OCI-LY1 (cell line): ENCODE measurements around the gene PTPN21.

Experiments
- H2AFZ ChIP-seq: fragments of 200-600 bp; sonication (generic), shearing (Covaris generic); 2 replicates; pipeline ENCODE4 v1.6.0; 2014; ENCODE audit warnings: antibody characterized with exemption, mild to moderate bottlenecking, low read length
- H3F3A ChIP-seq: fragments of 200-600 bp; sonication (generic), shearing (Covaris generic); 2 replicates; pipeline ENCODE4 v1.6.0; 2014; ENCODE audit warnings: mild to moderate bottlenecking, antibody characterized with exemption, low read length, moderate library complexity; ENCODE audit not compliant: insufficient read depth
- H3K27ac ChIP-seq: fragments of 200-600 bp; sonication (generic); 2 replicates; pipeline ENCODE4 v1.5.1; 2014; ENCODE audit warnings: low read length, mixed run types, mild to moderate bottlenecking, low read depth; ENCODE audit not compliant: poor library complexity, severe bottlenecking
- H3K27me3 ChIP-seq: fragments of 200-600 bp; sonication (generic); 2 replicates; pipeline ENCODE4 v1.6.0; 2014; ENCODE audit warnings: antibody characterized with exemption, mild to moderate bottlenecking, low read length, moderate library complexity; ENCODE audit not compliant: insufficient read depth
- H3K36me3 ChIP-seq: fragments of 200-600 bp; sonication (generic); 2 replicates; pipeline ENCODE4 v1.6.1; 2014; ENCODE audit warnings: mild to moderate bottlenecking, antibody characterized with exemption, low read length, moderate library complexity, mixed read lengths; ENCODE audit not compliant: insufficient read depth
- H3K4me1 ChIP-seq: fragments of 200-600 bp; sonication (generic); 2 replicates; pipeline ENCODE4 v1.5.1; 2014; ENCODE audit warnings: mild to moderate bottlenecking, low read length, moderate library complexity; ENCODE audit not compliant: insufficient read depth, severe bottlenecking
- H3K4me2 ChIP-seq: fragments of 200-600 bp; sonication (generic), shearing (Covaris generic); 2 replicates; pipeline ENCODE4 v1.6.1; 2014; ENCODE audit warnings: low read length
- H3K4me3 ChIP-seq: fragments of 200-600 bp; sonication (generic); 2 replicates; pipeline ENCODE4 v1.5.1; 2014; ENCODE audit warnings: low read length, low read depth, mild to moderate bottlenecking, mixed read lengths; ENCODE audit not compliant: poor library complexity, severe bottlenecking
- H3K79me2 ChIP-seq: fragments of 200-600 bp; shearing (Covaris generic); 2 replicates; pipeline ENCODE4 v1.6.1; 2016; ENCODE audit warnings: mixed run types, low read length, mixed read lengths; ENCODE audit not compliant: insufficient read depth
- H3K9ac ChIP-seq: fragments of 200-600 bp; sonication (generic), shearing (Covaris generic); 2 replicates; pipeline ENCODE4 v1.6.1; 2014; ENCODE audit warnings: mild to moderate bottlenecking, low read length, mixed read lengths
- H3K9me2 ChIP-seq: fragments of 200-600 bp; sonication (generic), shearing (Covaris generic); 2 replicates; pipeline ENCODE4 v1.6.1; 2014; ENCODE audit warnings: low read depth, mild to moderate bottlenecking, low read length, mixed read lengths
- H3K9me3 ChIP-seq: fragments of 200-600 bp; shearing (Covaris generic); 2 replicates; pipeline ENCODE4 v1.6.1; 2014; ENCODE audit warnings: low read length, mixed read lengths
- H4K20me1 ChIP-seq: fragments of 200-600 bp; sonication (generic), shearing (Covaris generic); 2 replicates; pipeline ENCODE4 v1.6.0; 2016; ENCODE audit warnings: mild to moderate bottlenecking, low read length; ENCODE audit not compliant: insufficient read depth
- CTCF ChIP-seq: fragments of 200-600 bp; sonication (generic), shearing (Covaris generic); IDR thresholded peaks from 2 replicates; pipeline ENCODE4 v1.5.1; 2017; ENCODE audit warnings: mild to moderate bottlenecking, antibody characterized with exemption, low read length, moderate library complexity, mixed read lengths
- EZH2 ChIP-seq: fragments of 200-600 bp; sonication (generic), shearing (Covaris generic); IDR thresholded peaks from 2 replicates; pipeline ENCODE4 v1.8.0; 2017; ENCODE audit warnings: borderline replicate concordance, mixed run types, mild to moderate bottlenecking, antibody characterized with exemption, low read length, moderate library complexity, mixed read lengths

The PTPN21 gene

GRCh38 chr14:88496414-88496813 is 58.4 kb downstream of the PTPN21 start:
- no peak for TF ChIP-seq CTCF
- TF ChIP-seq EZH2 = no peak
- Histone ChIP-seq H3K4me3 (no peak overlapping the region), H3F3A (no peaks in the 10 kb centered on the region), H3K4me1 (no peaks in the 10 kb centered on the region), H3K36me3 (no peaks in the 10 kb centered on the region), H2AFZ (no peak overlapping the region), H3K79me2 (no peaks in the 10 kb centered on the region), H3K9me3 (no peaks in the 10 kb centered on the region), H3K4me2 (no peak overlapping the region), H3K27me3 (peaks cover 9% of the 10 kb centered on the region; the same call in 1 of the 2 replicates), H4K20me1 (no peaks in the 10 kb centered on the region), H3K9ac (no peak overlapping the region), H3K27ac (no peak overlapping the region), H3K9me2 (no peaks in the 10 kb centered on the region)

GRCh38 chr14:88493392-88494185 is 61.2 kb downstream of the PTPN21 start:
- TF ChIP-seq EZH2 = no peak
- no peak for TF ChIP-seq CTCF
- Histone ChIP-seq H3K9me3 (no peaks in the 10 kb centered on the region), H4K20me1 (no peaks in the 10 kb centered on the region), H3F3A (no peaks in the 10 kb centered on the region), H3K9me2 (no peaks in the 10 kb centered on the region), H3K4me1 (no peaks in the 10 kb centered on the region), H3K79me2 (no peaks in the 10 kb centered on the region), H3K9ac (no peak overlapping the region), H2AFZ (no peak overlapping the region), H3K4me2 (no peak overlapping the region), H3K4me3 (no peak overlapping the region), H3K36me3 (no peaks in the 10 kb centered on the region), H3K27ac (no peak overlapping the region), H3K27me3 (peaks cover 9% of the 10 kb centered on the region; the same call in 1 of the 2 replicates)

GRCh38 chr14:88492272-88493089 is 62.3 kb downstream of the PTPN21 start:
- peak overlapping the region; percentile 31; the same call in 1 of the 2 replicates for H3K4me2 ChIP-seq

More at GRCh38 chr14:88492272-88493089, 62.3 kb downstream of the PTPN21 start:
- Histone ChIP-seq H3K9ac (no peak overlapping the region), H3K9me2 (no peaks in the 10 kb centered on the region), H4K20me1 (no peaks in the 10 kb centered on the region), H3K9me3 (no peaks in the 10 kb centered on the region), H3K27me3 (peaks cover 9% of the 10 kb centered on the region; the same call in 1 of the 2 replicates), H2AFZ (no peak overlapping the region), H3K4me3 (no peak overlapping the region), H3F3A (no peaks in the 10 kb centered on the region), H3K4me1 (no peaks in the 10 kb centered on the region), H3K27ac (no peak overlapping the region), H3K36me3 (no peaks in the 10 kb centered on the region), H3K79me2 (no peaks in the 10 kb centered on the region)
- peak; percentile 78 for TF ChIP-seq CTCF
- no peak for TF ChIP-seq EZH2
